Hematopoietic multipotent progenitor cell treated with erythropoietin and hydrocortisone succinate and interleukin-3 and kit ligand, for 6 days (in vitro differentiated cells): ENCODE measurements around the gene SUMO2.
A peak's percentile ranks its signal among the peaks of the same experiment; 100 is the strongest.
"Not testable (repeated sequence)": the region's sequence is repeated elsewhere in the genome, so short reads cannot be mapped to it uniquely, and the experiment has no call there.

Experiments used
- DNase-seq: peaks from one replicate; pipeline ENCODE4 v3.0.0-alpha.2; 2015

SUMO2 gene

DNA sequence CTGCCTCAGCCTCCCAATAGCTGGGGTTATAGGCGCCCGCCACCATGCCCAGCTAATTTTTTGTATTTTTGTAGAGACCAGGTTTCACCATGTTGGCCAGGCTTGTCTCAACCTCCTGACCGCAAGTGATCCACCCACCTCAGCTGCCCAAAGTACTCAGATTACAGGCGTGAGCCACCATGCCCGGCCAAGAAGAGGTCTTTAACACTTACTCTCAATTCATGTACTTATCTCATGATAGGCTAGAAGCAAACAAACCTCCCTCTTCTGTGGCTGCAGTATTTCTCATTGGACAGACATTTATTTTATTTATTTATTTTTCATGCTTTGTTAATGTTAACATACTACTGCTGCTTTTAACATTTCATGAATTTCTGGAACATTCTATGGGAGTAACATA, 44.2 kb downstream of the SUMO2 start:
- DNase-seq, result no peak

- not testable (repeated sequence) for DNase-seq
These were observed 45.0 kb downstream of the SUMO2 start for GRCh38 chr17:75137762-75138161.

DNA sequence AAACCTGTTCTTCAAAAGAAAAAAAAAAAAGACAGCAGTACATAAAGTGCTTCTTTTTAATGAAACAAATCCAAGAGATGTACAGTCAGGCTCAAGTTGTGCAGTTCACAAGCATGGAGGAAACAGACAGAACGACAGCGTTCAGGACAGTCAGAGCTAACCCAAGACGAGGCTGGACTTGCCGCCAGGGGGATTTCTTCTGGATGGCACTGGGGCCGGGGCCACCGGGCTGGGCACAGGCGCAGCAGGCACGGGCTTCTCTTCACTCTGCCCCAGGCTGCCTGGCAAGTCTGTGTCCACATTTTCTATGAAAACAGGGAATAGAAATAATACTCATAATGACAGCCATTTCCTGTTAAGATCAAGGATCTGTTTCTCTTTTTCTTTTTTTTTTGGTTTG, 46.8 kb downstream of the SUMO2 start:
- DNase-seq, result no peak

DNA sequence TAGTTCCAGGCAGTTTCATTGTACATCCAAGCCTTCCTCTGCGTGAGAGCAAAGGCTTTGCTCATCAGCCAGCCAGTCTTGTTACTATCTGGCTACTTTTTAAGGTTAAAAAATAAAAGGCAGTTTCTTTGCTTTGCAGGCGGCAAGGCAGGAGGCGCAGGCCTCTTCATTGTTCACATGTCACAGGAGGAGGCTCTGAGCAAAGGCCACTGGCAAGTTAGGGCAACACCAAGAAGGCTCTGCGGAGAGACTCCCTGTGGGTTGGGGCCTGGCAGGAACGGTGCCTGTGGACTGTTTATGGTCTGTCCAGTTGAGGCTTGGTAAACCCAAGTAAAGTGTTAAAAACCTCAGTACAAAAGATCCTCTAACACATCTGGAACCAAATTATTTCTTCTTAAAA, 47.3 kb downstream of the SUMO2 start:
- no peak for DNase-seq

DNA sequence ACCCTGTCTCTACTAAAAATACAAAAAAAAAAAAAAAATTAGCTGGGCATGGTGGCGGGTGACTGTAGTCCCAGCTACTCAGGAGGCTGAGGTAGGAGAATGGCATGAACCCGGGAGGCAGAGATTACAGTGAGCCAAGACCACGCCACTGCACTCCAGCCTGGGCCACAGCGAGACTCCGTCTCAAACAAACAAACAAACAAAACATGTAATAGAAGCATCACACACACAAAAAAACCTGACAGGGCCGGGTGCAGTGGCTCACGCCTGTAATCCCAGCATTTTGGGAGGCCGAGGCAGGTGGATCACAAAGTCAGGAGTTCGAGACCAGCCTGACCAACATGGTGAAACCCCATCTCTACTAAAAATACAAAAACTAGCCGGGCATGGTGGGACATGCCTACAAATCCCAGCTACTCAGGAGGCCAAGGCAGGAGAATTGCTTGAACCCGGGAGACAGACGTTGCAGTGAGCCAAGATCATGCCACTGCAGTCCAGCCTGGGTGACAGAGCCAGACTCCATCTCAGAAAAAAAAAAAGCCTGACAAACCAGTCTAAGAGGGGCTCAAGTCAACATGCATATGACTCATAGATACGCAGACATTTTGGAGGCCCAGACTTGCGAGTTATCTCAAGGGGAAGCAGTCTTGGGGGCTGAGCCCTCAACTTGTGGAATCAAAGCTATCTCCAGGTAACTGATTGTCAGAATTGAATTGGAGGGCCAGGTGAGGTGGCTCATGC, 49.0 kb downstream of the SUMO2 start:
- not testable (repeated sequence) for DNase-seq

DNA sequence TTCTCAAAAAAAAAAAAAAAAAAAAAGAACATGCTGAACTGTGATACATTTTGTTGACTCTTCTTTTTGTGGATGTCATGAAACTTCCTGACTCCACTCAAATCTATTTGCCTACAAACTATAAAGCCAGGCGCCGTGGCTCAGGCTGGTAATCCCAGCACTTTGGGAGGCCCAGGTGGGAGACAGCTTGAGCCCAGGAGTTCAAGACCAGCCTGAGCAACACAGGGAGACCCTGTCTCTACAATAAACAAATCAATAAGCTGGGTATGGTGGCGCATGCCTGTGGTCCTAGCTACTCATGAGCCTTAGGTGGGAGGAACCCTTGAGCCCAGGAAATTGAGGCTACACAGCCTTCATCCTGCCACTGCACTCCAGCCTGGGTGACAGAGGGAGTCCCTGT, 49.8 kb downstream of the SUMO2 start:
- DNase-seq, result no peak

GRCh38 chr17:75132018-75133000, 50.5 kb downstream of the SUMO2 start:
- DNase-seq, result not testable (repeated sequence)

DNA sequence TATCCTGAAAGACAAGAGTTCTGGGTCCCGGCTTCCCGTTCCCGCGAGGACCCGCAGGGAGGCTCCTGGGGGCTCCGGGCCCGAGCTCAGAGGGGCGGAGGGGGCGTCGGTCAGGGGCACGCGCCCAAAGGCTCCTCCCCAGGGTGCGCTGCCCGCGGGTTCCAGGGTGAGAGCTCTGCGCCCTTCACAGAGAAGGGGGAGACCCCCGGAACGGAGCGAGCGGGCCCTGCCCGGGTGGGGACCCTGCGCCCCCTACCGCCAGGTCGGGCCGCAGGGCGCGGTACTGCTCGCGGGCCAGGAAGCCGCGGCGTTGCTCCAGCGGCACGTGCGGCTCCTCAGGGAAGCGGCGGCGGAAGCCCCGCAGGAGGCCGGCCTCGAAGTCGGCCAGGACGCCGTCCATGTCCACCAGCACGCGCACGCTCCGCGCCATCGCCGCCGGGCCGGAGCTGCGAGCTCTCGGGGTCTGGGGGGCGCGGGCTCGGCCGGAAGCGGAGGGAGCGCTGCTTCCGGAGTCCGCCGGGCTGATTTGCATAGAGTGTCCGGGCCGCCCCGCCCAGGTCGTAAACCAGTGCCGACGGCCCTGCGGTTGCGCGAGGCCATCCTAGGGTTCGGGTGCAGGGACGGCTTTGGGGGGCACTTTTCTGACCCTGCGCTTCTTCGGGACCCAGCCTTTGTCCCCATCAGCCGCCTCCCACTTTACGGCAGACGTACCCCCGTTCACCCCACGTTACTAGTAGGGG, 51.3 kb downstream of the SUMO2 start, which contains the start of gene NT5C:
NT5C (minus strand) TSS at position 465 of the 740 bp plus-strand sequence; CDS start at position 430, 35 bp downstream.
- DNase-seq, result peak; percentile 94

DNA sequence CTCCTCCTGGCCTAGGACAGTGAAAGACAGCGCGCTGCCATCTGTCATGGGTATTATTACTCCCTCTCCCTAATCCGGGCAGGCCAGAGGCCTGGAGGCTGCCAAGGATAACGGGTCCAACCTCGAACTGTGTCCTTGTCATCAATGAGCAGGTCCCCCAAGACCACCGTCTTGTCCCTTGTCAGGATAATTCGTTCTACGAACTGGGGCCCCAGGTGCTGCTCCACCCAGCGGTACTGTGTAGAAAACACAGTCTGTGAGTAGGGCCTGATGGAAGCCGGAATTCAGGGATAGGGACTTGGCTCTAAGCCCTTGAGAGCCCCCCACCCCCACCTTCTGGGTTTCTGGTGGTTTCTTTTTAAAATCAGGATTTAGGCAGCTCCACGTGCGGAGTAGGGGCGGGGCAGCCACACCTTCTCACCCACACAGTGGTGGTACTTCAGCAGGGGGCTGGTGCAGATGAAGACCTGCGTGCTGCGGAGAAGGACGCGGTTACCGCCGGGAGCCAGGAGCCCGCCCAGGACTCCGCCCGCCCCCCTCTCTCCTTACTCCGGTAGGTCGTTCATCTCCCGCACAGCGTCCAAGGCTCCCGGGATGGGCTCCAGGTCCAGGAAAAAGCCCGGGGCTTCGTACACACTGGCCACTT, 52.0 kb downstream of the SUMO2 start:
- peak; percentile 87 for DNase-seq

- DNase-seq, result no peak
These were observed 52.6 kb downstream of the SUMO2 start for GRCh38 chr17:75130059-75130631.

- DNase-seq, result no peak
These were observed 53.2 kb downstream of the SUMO2 start for GRCh38 chr17:75129576-75129975.

DNA sequence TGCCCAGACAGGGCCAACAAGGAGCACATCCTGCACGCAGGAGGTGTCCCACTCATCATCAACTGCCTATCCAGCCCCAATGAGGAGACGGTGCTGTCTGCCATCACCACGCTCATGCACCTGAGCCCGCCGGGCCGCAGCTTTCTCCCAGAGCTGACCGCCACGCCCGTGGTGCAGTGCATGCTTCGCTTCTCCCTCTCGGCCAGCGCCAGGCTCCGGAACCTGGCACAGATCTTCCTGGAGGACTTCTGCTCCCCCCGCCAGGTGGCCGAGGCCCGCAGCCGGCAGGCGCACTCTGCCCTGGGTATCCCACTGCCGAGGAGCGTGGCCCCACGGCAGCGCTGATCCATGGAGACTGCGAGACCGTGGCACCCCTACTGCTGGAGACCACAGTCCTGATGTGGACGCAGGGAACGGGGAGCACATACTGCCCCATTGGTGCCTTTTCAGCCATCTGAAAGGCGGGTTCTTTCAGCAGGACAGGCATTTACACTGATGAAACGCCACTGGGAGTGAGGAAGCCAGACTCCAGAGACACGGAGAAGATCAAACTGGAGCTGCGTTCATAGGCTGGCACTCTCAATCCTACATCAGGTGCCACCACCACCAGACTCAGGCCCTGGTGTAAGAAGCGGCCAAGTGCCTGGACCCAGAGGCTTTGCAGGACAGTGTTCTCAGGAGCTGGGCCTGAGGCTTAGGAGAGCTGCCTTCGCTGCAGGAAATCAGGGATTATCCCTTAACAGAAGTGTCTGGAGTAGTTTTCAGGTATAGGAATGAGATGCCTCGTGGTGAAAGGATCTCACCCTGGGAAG, 53.9 kb downstream of the SUMO2 start:
- DNase-seq, result no peak

GRCh38 chr17:75127936-75128335, 54.8 kb downstream of the SUMO2 start:
- DNase-seq, result not testable (repeated sequence)

DNA sequence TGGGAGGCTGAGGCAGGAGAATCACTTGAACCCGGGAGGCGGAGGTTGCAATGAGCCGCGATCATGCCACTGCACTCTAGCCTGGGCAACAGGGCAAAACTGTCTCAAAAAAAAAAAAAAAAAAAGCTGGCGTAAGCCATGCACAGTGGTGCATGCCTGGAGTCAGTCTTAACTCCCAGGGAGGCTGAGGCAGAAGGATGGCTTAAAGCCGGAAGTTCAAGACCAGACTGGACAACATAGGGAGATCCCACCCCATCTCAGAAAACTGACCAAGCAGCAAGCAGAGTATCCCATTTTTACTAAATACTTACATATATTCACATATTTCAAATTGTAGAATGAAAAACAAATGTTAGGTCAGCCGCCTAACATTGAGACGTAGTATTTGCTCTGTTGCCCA, 55.8 kb downstream of the SUMO2 start:
- DNase-seq, result no peak

DNA sequence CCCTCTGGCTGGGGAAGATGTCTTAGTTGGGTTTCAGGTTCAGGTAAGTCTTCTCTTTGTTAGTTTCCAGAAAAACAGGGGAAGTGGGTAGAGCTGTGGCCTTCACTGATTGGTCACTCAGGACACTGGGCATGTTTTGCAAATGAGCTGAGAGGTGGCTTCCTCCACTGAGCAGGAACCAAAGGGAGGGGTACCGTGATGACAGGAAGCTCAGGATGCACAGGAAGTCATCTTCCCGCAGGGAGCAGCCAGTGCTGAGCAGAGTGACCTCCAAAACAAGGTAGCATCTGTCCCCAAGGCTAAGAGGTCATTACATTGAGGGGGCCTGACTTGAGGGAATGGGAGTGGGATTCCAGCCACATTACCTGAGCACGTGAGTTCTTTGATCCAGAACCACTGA, 56.8 kb downstream of the SUMO2 start:
- peak; percentile 38 for DNase-seq

DNA sequence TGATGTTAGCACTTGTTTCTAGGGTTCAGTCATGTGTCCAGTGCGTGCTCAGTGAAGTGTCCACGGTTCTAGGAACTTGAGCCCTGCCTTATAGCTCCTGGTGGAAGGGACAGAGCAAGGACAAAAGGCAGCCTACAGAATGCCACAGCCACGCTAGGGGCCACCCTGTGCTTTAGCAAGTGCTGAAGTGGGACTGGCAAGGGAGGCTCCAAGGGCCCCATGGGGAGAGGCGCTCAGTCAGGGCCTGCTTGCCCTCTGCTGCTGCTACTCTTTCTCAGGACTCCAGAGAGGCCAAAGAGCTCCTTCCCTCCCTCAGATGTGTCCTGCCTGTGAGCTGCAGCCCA, 58.0 kb downstream of the SUMO2 start:
- DNase-seq, result peak; percentile 68

DNA sequence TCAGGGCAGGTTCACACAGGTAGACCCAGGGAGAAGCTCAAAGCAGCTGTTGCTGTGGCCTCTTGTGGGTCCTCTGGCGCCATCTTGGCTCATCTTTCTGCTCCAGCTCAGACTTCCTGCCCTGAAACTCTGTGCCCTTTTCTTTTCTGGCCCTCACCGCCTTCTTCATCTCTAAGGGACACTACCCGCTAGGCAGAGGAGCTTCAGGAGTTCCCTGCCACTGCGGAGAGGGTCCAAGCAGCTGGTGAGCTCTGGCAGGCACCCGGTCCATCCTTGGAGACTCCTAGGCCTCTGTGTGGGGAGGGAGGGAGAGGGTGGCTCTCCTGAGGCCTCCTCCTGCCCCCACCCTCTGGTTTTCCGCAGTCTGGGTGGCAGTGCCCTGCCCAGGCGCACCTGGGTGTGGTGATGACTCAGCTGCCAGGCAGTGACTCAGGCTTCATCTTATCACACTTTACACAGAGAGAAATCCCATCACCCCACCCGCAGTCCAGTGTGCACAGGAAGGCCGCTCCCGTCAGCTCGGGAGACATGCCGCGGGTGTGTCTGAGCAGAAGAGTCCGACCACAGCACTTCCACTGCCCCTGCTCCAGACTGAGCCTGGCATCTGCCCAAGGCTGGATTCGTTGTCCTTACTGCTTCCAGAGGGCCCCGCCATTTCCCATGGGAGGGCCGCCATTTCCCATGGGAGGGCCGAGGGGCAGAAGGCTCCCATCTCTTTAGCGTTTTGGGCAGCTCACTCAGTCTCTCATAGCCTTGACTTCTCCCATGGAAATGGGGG, 58.5 kb downstream of the SUMO2 start:
- peak; percentile 99 for DNase-seq

DNA sequence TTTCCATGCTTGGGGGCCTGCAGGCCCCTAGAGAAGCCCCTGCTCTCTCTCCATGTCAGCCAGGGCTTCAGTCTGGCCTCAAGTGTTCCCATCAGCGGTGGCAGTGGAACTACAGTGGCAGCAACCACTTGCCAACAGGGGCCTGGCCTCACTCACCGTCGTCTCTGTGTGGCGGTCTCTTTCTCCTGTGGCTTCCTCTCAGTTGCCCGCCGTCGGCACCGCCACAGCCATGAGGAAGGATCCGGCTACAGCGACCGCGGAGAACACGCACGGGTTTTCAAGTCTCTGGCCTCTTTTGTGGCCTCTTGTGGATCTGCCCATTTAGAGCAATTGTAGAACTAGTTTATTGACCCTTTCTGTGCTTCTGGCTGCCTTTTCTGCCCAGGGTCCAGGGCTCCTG, 64.5 kb downstream of the SUMO2 start:
- no peak for DNase-seq

DNA sequence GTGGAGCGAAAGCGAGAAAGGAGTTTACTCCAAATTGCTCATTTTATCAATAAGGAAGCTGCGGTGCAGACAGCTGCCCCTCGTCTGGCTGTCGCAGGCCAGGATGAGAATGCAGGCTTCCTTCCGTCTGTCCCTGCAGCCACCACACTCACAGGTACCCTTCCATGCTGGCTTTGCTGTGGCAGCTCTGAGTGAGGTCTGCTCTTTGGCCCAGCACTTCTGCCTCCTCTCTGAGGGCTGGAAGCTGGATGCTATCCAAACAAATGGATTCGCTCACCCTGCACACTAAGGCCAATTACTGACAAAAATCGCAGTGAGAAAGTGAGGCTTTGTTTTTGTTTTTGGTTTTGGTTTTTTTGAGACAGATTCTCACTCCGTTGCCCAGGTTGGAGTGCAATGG, 66.0 kb downstream of the SUMO2 start:
- no peak for DNase-seq
